LHCN-M2 (cell line): ENCODE measurements around the gene ZNF662. TPM values are rescaled to one million over a fixed set of nuclear protein-coding genes. Genes with fewer than 3 reads are reported as not detected.
A peak's percentile ranks its signal among the peaks of the same experiment; 100 is the strongest.

Source experiments
- DNase-seq: peaks from one replicate; pipeline ENCODE4 v3.0.0-alpha.2; 2012; ENCODE audit warnings: low read depth
- total RNA-seq: library from RNA; depleted of rRNA; stranded (reverse); fragments of >200 nt; gene quantifications from 2 replicates; pipeline ENCODE4 v1.2.3, GENCODE V29; 2014

Gene ZNF662
- total RNA-seq, 1 experiment from 2014 or later, result 1.4 TPM

DNA sequence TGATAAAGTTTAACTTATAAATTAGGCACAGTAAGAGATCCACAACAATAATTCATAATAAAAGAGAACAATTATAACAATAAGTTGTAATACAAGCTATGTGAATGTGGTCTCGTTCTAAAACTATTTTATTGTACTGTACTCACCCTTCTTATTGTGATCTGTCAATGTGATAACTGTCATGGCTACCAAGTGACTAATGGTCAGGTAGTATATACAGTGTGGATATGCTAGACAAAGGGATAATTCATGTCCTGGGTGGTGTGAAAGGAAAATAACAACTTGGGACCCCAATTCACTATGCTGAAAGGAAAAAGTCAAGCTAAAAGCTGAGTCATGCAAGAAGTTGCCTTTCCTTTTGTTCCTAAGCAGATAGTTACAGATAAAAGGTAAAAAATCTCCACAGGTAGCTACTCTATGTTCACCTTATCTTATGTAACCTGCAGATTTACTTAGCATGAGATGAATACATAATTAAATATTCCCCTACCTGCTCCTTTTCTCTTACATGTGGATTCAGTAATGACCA lies 19.6 kb upstream of the ZNF662 start:
- DNase-seq, result no peak

DNA sequence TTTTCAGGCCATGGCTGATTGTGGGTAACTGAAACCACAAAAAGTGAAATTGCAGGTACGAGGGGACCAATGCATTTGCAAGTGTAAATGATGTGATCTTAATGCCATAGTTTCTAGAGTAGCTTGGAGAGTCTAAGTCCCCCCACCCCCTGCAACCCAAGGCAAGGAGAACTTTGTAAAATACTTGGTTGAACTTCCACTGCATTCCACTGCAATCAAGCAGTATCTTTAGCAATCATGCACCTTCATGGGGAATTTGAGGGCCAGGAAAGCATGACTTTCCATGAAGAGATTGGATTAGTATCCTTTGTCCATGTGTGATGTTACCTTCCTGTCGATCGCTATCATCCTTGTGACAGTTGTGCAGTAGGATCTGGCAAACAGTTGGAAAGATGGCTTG lies 18.9 kb upstream of the ZNF662 start:
- no peak for DNase-seq

DNA sequence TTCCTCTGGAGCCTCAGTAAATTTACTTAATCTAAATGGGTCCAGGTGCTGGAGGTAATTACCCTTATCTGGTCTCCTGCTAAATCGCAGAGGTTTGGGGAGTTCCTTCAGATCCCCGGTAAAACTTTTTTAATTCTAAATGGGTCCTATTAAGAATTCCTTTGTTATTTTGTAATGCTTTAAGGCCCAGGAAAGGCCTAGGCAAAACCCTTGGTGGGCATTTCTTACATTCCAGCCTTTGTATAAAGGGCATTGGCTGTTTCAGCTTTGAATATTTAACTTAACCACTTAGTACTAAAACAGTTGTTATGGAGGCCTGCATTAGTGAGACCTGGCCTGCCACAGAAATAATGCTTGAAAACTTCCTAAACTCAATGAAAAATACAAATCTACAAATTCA lies 14.9 kb upstream of the ZNF662 start:
- DNase-seq, result no peak

DNA sequence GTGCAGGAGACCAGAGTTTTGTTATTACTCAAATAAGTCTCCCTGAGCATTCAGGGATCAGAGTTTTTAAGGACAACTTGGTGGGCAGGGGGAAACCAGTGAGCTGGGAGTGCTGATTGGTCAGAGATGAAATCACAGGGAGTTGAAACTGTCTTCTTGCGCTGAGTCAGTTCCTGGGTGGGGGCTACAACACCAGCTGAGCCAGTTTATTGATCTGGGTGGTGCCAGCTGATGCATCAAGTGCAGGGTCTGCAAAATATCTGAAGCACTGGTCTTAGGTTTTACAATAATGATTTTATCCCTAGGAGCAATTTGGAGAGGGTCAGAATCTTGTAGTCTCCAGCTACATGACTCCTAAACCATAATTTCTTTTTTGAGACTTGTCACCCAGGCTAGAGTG lies 13.8 kb upstream of the ZNF662 start:
- peak; percentile 11 for DNase-seq

DNA sequence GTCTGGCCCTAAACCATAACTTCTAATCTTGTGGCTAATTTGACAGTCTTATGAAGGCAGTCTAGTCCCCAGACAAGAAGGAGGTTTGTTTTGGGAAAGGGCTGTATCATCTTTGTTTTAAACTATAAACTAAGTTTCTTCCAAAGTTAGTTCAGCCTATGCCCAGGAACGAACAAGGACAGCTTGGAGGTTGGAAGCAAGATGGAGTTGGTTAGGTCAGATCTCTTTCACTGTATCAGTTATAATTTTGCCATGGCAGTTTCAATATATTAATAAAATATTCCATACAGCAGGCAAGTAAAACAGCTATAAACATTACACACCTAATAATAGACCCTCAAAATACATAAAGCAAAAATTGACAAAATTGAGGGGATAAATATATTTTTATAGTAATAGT lies 13.1 kb upstream of the ZNF662 start:
- DNase-seq, result no peak

DNA sequence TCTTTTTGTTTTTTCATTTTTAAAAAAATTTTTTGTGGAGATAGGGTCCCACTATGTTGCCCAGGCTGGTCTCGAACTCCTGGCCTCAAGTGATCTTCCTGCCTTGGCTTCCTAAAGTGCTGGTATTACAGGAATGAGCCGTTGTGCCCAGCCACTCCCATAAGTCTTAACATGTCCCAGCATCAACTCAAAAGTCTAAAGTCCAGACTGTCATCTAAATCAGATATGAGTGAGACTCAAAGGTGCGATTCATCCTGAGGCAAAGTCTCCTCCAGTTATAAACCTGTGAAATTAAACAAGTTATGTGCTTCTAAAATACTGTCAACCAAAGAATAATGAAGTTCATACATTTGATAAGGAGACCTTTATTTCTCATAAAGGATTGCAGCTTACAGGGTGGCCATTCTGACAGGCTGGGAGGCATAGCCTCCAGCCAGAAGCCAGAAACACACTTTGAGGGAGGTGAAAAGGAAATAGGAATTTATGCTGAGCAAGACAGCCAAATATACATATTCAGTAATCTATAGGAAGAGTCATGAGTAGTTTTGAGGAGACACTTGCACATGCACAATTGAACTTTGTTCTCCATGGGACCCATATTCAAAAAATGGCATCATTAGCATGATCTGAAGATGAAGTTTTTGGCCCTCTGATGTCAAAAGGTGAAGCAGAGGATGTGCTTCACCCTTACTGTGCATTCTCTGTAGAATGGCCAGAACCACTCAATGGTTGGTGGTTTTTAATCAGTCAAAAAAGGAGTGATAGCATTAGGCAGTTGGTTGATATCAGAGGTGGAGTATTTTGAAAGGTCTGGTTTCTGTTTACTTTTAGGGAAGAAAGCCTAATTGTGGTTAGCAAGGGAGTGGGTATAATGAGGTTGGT lies 11.0 kb upstream of the ZNF662 start:
- DNase-seq, result no peak

DNA sequence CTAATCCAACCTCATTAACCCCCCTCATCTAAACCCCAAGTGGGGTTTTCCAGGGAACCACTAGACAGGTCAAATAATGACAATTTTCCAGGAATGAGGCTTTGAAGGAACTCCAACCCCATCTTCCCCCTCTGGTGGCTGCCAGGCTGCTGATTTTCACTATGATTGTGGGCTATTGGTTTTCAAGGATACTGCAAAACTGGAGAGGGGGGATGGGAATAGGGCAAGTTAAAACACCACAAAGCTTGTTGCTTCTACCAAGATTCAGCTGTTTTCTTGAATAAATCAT lies 10.4 kb upstream of the ZNF662 start:
- no peak for DNase-seq

DNA sequence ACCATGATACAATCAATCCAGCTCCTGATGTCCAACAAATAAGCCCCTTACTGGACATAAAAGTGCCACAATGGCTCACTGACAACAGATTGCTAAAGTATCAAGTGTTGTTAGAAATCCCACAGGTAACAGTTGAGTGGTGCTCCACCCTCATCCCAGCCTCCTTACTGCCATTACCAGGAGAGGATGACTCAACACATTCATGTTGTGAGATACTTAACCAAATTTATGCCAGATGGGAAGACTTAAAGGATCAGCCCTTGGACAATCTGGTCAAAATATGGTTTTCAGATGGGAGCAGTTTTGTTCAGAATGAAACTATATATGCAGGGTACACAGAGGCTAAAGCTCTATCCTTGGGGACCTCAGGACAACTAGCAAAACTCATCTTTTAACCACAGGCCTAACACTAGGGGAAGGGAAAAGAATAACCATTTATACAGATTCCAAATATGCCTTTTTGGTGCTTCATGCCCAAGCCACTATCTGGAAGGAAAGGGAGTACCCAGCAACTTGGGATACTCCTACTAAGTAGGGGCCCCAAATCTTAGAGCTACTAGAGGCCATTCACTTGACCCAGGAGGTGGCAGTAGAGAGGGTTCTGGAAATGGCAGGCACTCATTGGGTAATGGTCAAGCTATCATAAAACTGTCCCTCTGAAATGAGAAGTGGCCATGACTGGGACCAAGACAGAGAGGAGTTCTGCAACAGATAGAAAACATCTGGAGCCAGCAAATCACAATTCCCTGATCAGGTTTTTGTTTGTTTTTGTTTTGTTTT lies 6.9 kb upstream of the ZNF662 start:
- no peak for DNase-seq

DNA sequence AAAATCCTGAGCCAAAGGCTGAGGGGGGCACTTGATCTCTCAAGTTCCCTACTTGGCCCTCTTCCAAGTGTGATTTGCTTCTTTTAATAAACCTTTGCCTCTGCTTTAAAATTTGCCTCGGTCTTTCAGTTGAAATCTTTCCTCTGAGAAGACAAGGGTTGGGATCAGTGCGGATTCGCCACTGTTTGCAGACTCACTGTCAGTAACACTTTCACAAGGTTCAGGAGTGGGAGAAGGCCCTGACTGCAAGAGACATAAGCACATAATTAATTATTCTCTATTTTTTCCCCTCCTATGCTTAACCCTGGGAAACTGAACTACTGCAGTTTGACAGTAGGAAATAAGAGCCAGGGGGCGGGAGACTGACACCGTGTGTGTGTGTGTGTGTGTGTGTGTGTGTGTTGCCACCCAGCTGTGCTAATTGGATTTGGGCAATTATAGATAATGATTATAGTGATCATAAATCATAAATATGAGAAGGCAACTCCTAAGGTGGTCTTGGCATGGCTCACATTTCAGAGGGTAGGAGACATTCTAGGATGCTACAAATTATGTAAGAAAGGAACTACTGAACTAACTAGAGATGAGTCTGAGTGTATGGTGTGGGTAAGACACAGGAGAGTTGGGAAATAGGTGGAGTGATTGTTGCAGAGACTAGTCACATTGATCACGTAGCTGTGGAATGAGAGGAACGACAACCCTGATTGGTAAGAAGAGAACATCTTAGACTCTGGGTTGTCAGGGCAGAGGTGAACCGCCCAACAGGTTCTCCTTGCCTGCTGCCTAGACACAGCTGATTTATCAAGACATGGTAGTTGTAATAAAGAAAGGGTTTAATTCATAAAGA lies 5.5 kb upstream of the ZNF662 start:
- DNase-seq, result no peak

DNA sequence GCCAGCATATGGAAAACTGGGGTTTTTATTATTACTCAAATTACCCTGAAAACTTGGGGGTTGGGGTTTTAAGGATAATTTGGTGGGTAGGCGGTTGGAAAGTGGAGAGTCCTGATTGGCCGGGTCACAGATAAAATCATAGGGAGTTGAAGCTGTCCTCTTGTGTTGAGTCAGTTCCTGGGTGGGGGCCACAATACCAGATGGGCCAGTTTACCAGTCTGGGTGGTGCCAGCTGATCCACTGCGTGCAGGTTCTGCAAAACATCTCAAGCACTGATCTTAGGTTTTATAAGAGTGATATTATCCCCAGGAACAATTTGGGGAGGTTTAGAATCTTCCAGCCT lies 4.9 kb upstream of the ZNF662 start:
- no peak for DNase-seq

DNA sequence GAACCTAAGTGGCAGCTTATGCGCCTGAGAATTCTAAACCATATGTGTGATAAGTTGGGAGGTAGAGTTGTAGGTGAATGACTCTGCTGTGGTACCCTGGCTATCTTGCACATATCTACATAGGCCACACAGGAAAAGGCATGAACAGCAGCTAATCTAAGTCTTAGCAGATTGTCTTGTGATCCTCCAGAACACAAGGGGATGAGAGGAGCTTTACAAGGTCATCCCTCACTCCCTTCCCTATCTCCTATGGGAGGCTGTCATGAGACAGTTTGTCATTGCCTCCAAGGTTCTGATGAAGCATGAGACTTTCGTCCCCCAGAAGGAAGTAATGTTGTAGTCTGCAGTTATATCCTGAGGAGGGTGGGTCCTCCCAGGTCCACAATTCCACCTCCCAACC lies 3.7 kb upstream of the ZNF662 start:
- no peak for DNase-seq

DNA sequence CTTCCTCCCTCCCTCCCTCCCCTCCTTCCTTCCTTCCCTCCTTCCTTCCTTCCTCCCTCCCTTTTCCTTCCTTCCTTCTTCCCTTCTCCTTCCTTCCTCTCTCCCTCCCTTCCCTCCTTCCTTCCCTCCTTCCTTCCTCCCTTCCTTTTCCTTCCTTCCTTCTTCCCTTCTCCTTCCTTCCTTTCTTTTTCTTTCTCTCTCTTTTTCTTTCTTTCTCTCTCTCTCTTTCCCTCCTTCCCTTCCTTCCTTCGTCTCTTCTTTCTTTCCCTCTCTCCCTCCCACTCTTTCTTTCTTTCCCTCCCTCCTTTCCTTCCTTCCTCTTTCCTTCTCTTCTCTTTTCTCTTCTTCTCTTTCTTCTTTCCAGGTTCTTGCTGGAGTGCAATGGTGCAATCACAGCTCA lies 1.9 kb upstream of the ZNF662 start:
- no peak for DNase-seq

DNA sequence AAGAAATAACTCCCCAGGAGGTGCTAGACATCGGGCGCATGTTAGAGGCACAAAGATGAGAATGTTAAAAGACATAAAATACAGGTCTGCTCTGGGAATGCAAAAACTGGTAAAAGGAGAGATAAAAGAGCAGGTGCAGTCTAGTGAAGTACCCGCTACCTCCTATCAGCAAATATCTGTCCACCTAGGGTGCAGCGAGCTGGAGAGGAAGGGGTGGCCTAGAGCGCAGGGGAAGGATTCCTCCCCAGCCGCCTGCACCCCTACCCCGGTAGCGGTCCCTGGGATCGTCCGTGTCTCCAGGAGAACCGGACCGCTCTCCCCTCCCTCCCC lies 237 bp upstream of the ZNF662 start:
- DNase-seq, result no peak

DNA sequence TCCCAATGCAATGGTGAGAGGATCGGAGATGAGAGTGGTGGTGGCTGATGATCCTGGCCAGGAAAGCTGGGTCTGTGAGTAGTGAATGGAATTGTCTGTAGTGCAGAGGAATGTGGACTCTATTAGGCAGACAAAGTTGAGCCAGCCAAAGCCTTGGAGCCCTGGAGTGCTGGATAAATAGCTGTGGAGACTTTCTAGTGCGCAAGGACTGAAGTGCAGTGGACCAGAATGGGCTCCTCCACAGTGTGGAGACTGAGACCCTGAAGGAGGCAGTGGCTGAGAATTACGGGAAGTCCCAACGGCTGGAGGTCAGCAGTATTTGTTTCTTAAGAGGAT lies 874 bp downstream of the ZNF662 start:
- DNase-seq, result no peak

DNA sequence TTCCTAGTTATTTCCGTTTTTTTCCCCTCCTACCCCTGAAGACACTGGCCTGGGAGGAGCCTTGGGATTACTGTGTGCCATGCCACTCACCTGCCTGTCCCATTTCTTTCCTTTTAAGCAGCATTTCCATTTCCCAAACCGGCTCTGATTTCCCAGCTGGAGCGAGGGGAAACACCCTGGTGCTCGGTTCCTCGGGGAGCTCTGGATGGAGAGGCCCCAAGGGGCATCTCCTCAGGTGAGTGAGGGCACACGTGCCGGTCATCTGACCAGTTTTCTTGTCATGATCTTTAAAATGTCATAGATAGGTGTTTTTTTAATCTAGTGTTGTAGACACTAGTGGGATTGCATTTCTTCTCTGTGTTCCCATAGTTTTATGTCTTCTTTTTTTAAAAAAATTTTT lies 2.7 kb downstream of the ZNF662 start:
- no peak for DNase-seq

DNA sequence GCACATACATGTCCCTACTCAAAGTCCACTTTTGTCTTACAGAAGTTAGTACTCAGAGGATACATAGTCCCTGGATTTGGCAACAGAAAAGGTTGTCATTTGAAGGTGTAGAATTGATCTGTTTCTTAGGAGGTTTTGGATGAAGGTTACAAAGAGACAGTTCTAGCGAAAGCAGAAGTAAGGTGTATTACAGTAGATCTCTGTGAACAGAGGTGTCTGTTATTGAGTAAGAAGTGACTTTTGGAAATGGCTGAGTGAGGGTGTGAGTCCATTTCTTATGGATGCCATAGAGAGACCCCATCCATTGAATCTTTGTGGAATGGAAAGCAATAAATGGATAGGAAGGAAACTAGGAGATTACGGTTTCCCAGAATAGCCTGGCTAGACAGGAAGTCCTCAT lies 5.6 kb downstream of the ZNF662 start:
- DNase-seq, result no peak

DNA sequence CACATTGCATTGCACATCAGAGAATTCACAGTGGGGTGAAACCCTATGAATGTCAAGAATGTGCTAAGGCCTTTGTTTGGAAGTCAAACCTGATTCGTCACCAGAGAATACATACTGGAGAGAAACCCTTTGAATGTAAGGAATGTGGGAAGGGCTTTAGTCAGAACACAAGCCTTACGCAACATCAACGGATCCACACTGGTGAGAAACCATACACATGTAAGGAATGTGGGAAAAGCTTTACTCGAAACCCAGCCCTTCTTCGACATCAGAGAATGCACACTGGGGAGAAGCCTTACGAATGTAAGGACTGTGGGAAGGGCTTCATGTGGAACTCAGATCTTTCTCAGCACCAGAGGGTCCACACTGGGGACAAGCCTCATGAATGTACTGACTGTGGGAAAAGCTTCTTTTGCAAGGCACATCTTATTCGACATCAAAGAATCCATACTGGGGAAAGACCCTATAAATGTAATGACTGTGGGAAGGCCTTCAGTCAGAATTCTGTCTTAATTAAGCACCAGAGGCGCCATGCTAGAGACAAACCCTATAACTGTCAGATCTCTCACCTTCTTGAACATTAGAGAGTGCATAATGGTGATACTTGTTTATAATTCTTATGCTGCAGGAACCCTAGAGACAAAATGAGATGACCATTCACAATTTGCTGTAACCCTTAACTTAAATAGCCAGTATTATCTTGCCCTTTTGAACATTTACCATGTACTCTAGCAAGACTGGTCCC lies 9.0 kb downstream of the ZNF662 start:
- DNase-seq, result no peak

DNA sequence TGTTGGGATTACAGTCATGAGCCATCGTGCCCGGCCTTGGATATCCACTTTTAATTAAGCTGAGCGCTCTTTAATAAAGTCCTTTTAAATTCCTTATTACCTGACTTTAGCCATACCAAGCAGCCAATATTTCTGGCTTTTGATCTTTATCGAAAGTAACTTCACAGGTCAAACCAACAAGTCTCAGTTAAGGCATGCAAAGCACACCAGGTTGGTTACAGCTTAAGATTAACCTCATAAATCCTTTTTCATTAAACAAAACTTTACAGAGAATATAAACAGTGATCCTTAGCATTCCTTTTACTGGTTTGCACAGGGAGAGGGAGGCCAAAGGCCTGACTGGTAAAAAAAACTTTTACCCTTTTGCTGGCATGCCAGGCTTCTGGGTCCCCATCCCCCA lies 17.7 kb downstream of the ZNF662 start:
- no peak for DNase-seq

DNA sequence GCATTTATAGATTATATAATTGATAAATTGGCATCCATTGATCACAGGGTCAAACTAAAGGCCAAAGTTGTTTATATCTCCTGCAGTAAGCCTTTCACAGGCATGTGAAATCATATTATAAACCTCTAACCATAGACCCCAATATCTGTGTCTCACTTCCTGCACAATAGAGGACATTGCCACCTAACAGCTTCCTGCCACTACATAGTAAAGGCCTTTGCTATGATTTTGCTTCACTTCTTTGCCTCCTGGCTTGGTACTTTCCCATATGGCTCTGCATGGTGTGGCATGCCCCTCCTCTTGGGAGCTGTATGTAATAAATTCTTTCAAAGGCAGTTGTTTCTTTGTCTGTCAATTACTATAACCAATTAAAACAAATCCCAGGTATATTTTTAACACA lies 20.4 kb downstream of the ZNF662 start:
- no peak for DNase-seq

DNA sequence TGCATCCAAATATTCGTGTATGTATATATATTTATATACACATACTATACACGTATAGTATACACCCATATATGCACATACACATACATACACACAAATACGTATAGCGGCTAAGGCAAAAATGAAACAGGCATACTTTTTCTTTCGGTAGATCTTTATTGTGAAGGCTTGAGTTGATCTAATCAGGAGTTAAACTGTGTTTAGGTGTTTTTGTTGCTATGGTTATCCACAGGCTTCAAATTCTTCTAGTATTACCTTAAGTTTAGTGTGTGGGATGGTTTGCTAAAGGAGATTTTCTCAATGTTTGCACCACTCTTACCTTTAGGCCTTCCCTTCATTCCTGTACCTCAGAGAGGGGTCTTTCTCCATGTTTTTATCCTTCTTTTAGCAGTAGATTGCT lies 28.2 kb downstream of the ZNF662 start:
- DNase-seq, result no peak

DNA sequence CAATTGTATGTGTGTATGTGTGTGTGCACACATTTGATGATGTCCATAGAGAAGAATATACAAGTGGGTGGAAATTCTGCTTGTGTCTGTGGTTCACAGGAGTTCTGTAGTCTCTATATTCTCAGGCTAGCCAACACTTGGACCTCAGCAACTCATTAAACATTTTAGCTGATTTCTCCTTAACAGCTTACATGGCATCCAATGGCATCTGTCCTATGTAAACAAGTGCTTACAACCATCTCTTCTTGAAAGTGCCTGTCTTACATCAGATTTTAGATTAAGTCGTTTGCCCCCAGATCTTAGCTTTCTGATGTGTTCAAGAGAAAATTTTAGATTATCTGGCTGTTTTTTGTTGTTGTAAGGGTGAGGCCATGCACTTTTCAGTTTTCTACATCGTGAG lies 29.0 kb downstream of the ZNF662 start:
- DNase-seq, result no peak

DNA sequence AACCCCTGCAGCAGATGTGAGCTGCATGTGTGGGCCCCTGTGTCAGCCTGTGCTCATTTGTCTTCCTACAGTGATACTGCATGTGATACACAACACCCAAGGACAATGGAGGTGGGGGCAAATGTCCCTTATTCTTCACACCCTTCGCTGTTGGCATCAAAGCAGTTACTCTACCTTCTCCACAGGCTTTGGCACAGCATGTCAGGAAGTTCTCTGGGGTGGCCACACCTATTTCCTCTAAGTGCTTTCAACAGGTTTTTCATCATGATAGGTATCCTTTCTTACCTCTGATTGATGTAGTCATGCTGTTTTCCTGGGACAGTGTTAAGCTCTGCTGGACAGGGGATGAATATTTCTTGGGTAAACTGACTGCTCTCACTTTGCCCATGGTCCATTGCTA lies 29.5 kb downstream of the ZNF662 start:
- no peak for DNase-seq
